ENCODE measurements around the gene CCDC187.
A peak's percentile ranks its signal among the peaks of the same experiment; 100 is the strongest.
"Not testable (repeated sequence)": the region's sequence is repeated elsewhere in the genome, so short reads cannot be mapped to it uniquely, and the experiment has no call there.

The CCDC187 gene

GRCh38 chr9:136273921-136274785 lies 29.7 kb downstream of the CCDC187 start:
- H3K9ac ChIP-seq (ENCODE audit: low read depth, low read length), result no peak overlapping the region
- no peaks in the 10 kb centered on the region for H3K36me3 ChIP-seq (ENCODE audit: insufficient read depth, low read depth, low read length)
- H3K9me3 ChIP-seq (ENCODE audit: insufficient read depth, low read depth, low read length), result no peaks in the 10 kb centered on the region
- no peak overlapping the region for H3K4me3 ChIP-seq (ENCODE audit: low read length)
- H3K27me3 ChIP-seq (ENCODE audit: insufficient read depth, low read length), result no peaks in the 10 kb centered on the region
- H3K4me1 ChIP-seq (ENCODE audit: insufficient read depth, low read length), result no peaks in the 10 kb centered on the region
- no peak overlapping the region for H3K27ac ChIP-seq (ENCODE audit: low read length)

- no peak overlapping the region for H3K9ac ChIP-seq (ENCODE audit: low read depth, low read length)
- no peak overlapping the region for H3K4me3 ChIP-seq (ENCODE audit: low read length)
- no peaks in the 10 kb centered on the region for H3K4me1 ChIP-seq (ENCODE audit: insufficient read depth, low read length)
- no peak overlapping the region for H3K27ac ChIP-seq (ENCODE audit: low read length)
- no peaks in the 10 kb centered on the region; the same call in 1 of the 2 replicates for H3K27me3 ChIP-seq (ENCODE audit: insufficient read depth, low read length)
- no peaks in the 10 kb centered on the region for H3K9me3 ChIP-seq (ENCODE audit: insufficient read depth, low read depth, low read length)
- H3K36me3 ChIP-seq (ENCODE audit: insufficient read depth, low read depth, low read length), result no peaks in the 10 kb centered on the region
These were observed 30.5 kb downstream of the CCDC187 start for GRCh38 chr9:136273244-136273865.

GRCh38 chr9:136270173-136270705 lies 33.7 kb downstream of the CCDC187 start:
- no peaks in the 10 kb centered on the region for H3K9me3 ChIP-seq (ENCODE audit: insufficient read depth, low read depth, low read length)
- H3K36me3 ChIP-seq (ENCODE audit: insufficient read depth, low read depth, low read length), result no peaks in the 10 kb centered on the region
- H3K27ac ChIP-seq (ENCODE audit: low read length), result no peak overlapping the region
- peaks cover 7% of the 10 kb centered on the region; the same call in 1 of the 2 replicates for H3K27me3 ChIP-seq (ENCODE audit: insufficient read depth, low read length)
- H3K4me3 ChIP-seq (ENCODE audit: low read length), result no peak overlapping the region
- H3K4me1 ChIP-seq (ENCODE audit: insufficient read depth, low read length), result peaks cover 5% of the 10 kb centered on the region
- no peak overlapping the region for H3K9ac ChIP-seq (ENCODE audit: low read depth, low read length)

- H3K9ac ChIP-seq (ENCODE audit: low read depth, low read length), result no peak overlapping the region
- no peak overlapping the region for H3K27ac ChIP-seq (ENCODE audit: low read length)
- H3K4me3 ChIP-seq (ENCODE audit: low read length), result no peak overlapping the region
- H3K4me1 ChIP-seq (ENCODE audit: insufficient read depth, low read length), result peaks cover 5% of the 10 kb centered on the region
- peaks cover 7% of the 10 kb centered on the region; the same call in 1 of the 2 replicates for H3K27me3 ChIP-seq (ENCODE audit: insufficient read depth, low read length)
- H3K9me3 ChIP-seq (ENCODE audit: insufficient read depth, low read depth, low read length), result no peaks in the 10 kb centered on the region
- no peaks in the 10 kb centered on the region for H3K36me3 ChIP-seq (ENCODE audit: insufficient read depth, low read depth, low read length)
These were observed 35.2 kb downstream of the CCDC187 start for GRCh38 chr9:136268735-136269134.

GRCh38 chr9:136268318-136268717 lies 35.6 kb downstream of the CCDC187 start:
- H3K9me3 ChIP-seq (ENCODE audit: insufficient read depth, low read depth, low read length), result no peaks in the 10 kb centered on the region
- peaks cover 5% of the 10 kb centered on the region for H3K4me1 ChIP-seq (ENCODE audit: insufficient read depth, low read length)
- peaks cover 7% of the 10 kb centered on the region; the same call in 1 of the 2 replicates for H3K27me3 ChIP-seq (ENCODE audit: insufficient read depth, low read length)
- H3K27ac ChIP-seq (ENCODE audit: low read length), result no peak overlapping the region
- H3K36me3 ChIP-seq (ENCODE audit: insufficient read depth, low read depth, low read length), result no peaks in the 10 kb centered on the region
- H3K4me3 ChIP-seq (ENCODE audit: low read length), result peak overlapping the region; percentile 68; the same call in 1 of the 2 replicates
- H3K9ac ChIP-seq (ENCODE audit: low read depth, low read length), result no peak overlapping the region

- no peaks in the 10 kb centered on the region for H3K9me3 ChIP-seq (ENCODE audit: insufficient read depth, low read depth, low read length)
- H3K4me3 ChIP-seq (ENCODE audit: low read length), result peak overlapping the region; percentile 68
- H3K9ac ChIP-seq (ENCODE audit: low read depth, low read length), result peak overlapping the region; percentile 66; the same call in 1 of the 2 replicates
- no peak overlapping the region for H3K27ac ChIP-seq (ENCODE audit: low read length)
- peaks cover 5% of the 10 kb centered on the region for H3K4me1 ChIP-seq (ENCODE audit: insufficient read depth, low read length)
- H3K27me3 ChIP-seq (ENCODE audit: insufficient read depth, low read length), result peaks cover 7% of the 10 kb centered on the region; the same call in 1 of the 2 replicates
- H3K36me3 ChIP-seq (ENCODE audit: insufficient read depth, low read depth, low read length), result no peaks in the 10 kb centered on the region
These were observed 36.4 kb downstream of the CCDC187 start for GRCh38 chr9:136267261-136268111.

GRCh38 chr9:136266641-136267040 lies 37.3 kb downstream of the CCDC187 start:
- H3K9me3 ChIP-seq (ENCODE audit: insufficient read depth, low read depth, low read length); H3K4me1 ChIP-seq (ENCODE audit: insufficient read depth, low read length); H3K27me3 ChIP-seq (ENCODE audit: insufficient read depth, low read length); H3K9ac ChIP-seq (ENCODE audit: low read depth, low read length); H3K36me3 ChIP-seq (ENCODE audit: insufficient read depth, low read depth, low read length); H3K27ac ChIP-seq (ENCODE audit: low read length): not testable (repeated sequence)
- peak overlapping the region; percentile 45; the same call in 1 of the 2 replicates for H3K4me3 ChIP-seq (ENCODE audit: low read length)

- Histone ChIP-seq H3K27ac (ENCODE audit: low read length) (no peak overlapping the region), H3K4me3 (ENCODE audit: low read length) (no peak overlapping the region), H3K27me3 (ENCODE audit: insufficient read depth, low read length) (peaks cover 7% of the 10 kb centered on the region; the same call in 1 of the 2 replicates), H3K9me3 (ENCODE audit: insufficient read depth, low read depth, low read length) (no peaks in the 10 kb centered on the region), H3K4me1 (ENCODE audit: insufficient read depth, low read length) (peaks cover 5% of the 10 kb centered on the region), H3K9ac (ENCODE audit: low read depth, low read length) (no peak overlapping the region), H3K36me3 (ENCODE audit: insufficient read depth, low read depth, low read length) (no peaks in the 10 kb centered on the region)
These were observed 38.1 kb downstream of the CCDC187 start for GRCh38 chr9:136265561-136266355.

GRCh38 chr9:136264441-136265405 lies 39.2 kb downstream of the CCDC187 start:
- no peak overlapping the region for H3K4me3 ChIP-seq (ENCODE audit: low read length)
- H3K27me3 ChIP-seq (ENCODE audit: insufficient read depth, low read length), result peaks cover 7% of the 10 kb centered on the region; the same call in 1 of the 2 replicates
- no peak overlapping the region; the same call in 1 of the 2 replicates for H3K9ac ChIP-seq (ENCODE audit: low read depth, low read length)
- no peaks in the 10 kb centered on the region for H3K9me3 ChIP-seq (ENCODE audit: insufficient read depth, low read depth, low read length)
- H3K36me3 ChIP-seq (ENCODE audit: insufficient read depth, low read depth, low read length), result no peaks in the 10 kb centered on the region
- no peak overlapping the region for H3K27ac ChIP-seq (ENCODE audit: low read length)
- peaks cover 5% of the 10 kb centered on the region for H3K4me1 ChIP-seq (ENCODE audit: insufficient read depth, low read length)

GRCh38 chr9:136264031-136264430 lies 39.9 kb downstream of the CCDC187 start:
- Histone ChIP-seq H3K4me3 (ENCODE audit: low read length) (no peak overlapping the region), H3K9ac (ENCODE audit: low read depth, low read length) (no peak overlapping the region; the same call in 1 of the 2 replicates)

More at GRCh38 chr9:136264031-136264430, 39.9 kb downstream of the CCDC187 start:
- Histone ChIP-seq H3K36me3 (ENCODE audit: insufficient read depth, low read depth, low read length) (no peaks in the 10 kb centered on the region), H3K27me3 (ENCODE audit: insufficient read depth, low read length) (peaks cover 7% of the 10 kb centered on the region; the same call in 1 of the 2 replicates), H3K9me3 (ENCODE audit: insufficient read depth, low read depth, low read length) (no peaks in the 10 kb centered on the region), H3K4me1 (ENCODE audit: insufficient read depth, low read length) (peaks cover 5% of the 10 kb centered on the region), H3K27ac (ENCODE audit: low read length) (no peak overlapping the region)

Measured in iPS-20b (cell line).